Neural cell (in vitro differentiated cells): ENCODE results near the gene MAGI1. TPM values are rescaled to one million over a fixed set of nuclear protein-coding genes. Genes with fewer than 3 reads are reported as not detected.

ENCODE experiments used
- H2AFZ ChIP-seq: fragments of 200-600, 300-800 bp; sonication (generic), shearing (Covaris generic); 2 replicates; pipeline ENCODE4 v1.6.0; 2014; ENCODE audit warnings: low read depth, mild to moderate bottlenecking, antibody characterized with exemption, low read length, moderate library complexity
- H3F3A ChIP-seq: fragments of 200-600 bp; shearing (Covaris generic); 2 replicates; pipeline ENCODE4 v1.6.1; 2016; ENCODE audit warnings: mild to moderate bottlenecking, moderate library complexity, mixed read lengths, antibody characterized with exemption, low read length; ENCODE audit not compliant: insufficient read depth, poor library complexity, severe bottlenecking
- H3K27ac ChIP-seq: fragments of 200-600, 300-800 bp; sonication (generic), shearing (Covaris generic); 2 replicates; pipeline ENCODE4 v1.5.1; 2014; ENCODE audit warnings: mild to moderate bottlenecking, low read length, moderate library complexity
- H3K27me3 ChIP-seq: fragments of 300-800, 200-600 bp; sonication (generic), shearing (Covaris generic); 2 replicates; pipeline ENCODE4 v1.6.0; 2014; ENCODE audit warnings: mild to moderate bottlenecking, low read depth, low read length, moderate library complexity; ENCODE audit not compliant: insufficient read depth
- H3K36me3 ChIP-seq: fragments of 300-800, 200-600 bp; sonication (generic), shearing (Covaris generic); 2 replicates; pipeline ENCODE4 v1.5.1; 2014; ENCODE audit warnings: mild to moderate bottlenecking, antibody characterized with exemption, low read length, moderate library complexity; ENCODE audit not compliant: insufficient read depth
- H3K4me2 ChIP-seq: fragments of 300-800, 200-600 bp; sonication (generic), shearing (Covaris generic); 2 replicates; pipeline ENCODE4 v1.6.0; 2014; ENCODE audit warnings: mild to moderate bottlenecking, low read length
- H3K4me3 ChIP-seq: fragments of 300-800, 200-600 bp; sonication (generic), shearing (Covaris generic); 2 replicates; pipeline ENCODE4 v1.5.1; 2014; ENCODE audit warnings: mild to moderate bottlenecking, low read length, moderate library complexity
- H3K79me2 ChIP-seq: fragments of 200-600 bp; shearing (Covaris generic); replicated peaks from 2 replicates; pipeline ENCODE4 v1.6.0; 2014; ENCODE audit warnings: mild to moderate bottlenecking, low read length, moderate library complexity; ENCODE audit not compliant: insufficient read depth
- H3K9ac ChIP-seq: fragments of 300-800, 200-600 bp; sonication (generic), shearing (Covaris generic); 2 replicates; pipeline ENCODE4 v1.6.1; 2016; ENCODE audit warnings: mild to moderate bottlenecking, low read length, mixed read lengths
- H3K9me2 ChIP-seq: fragments of 200-600 bp; shearing (Covaris generic); 2 replicates; pipeline ENCODE4 v1.6.1; 2016; ENCODE audit warnings: mild to moderate bottlenecking, low read length, mixed read lengths; ENCODE audit not compliant: insufficient read depth
- H3K9me3 ChIP-seq: fragments of 200-600, 300-800 bp; sonication (generic), shearing (Covaris generic); 2 replicates; pipeline ENCODE4 v1.6.1; 2016; ENCODE audit warnings: mild to moderate bottlenecking, mixed run types, low read length, moderate library complexity, mixed read lengths
- H4K20me1 ChIP-seq: fragments of 200-600 bp; shearing (Covaris generic); 2 replicates; pipeline ENCODE4 v1.6.1; 2016; ENCODE audit warnings: mild to moderate bottlenecking, mixed run types; ENCODE audit not compliant: insufficient read depth
- EP300 ChIP-seq: fragments of 450-650 bp; conservative IDR thresholded peaks from 2 replicates; pipeline ENCODE4 v1.6.1; 2014; ENCODE audit warnings: antibody characterized with exemption, mild to moderate bottlenecking, moderate library complexity; ENCODE audit not compliant: poor library complexity, severe bottlenecking
- EZH2 ChIP-seq: fragments of 200-600, 300-800 bp; shearing (Covaris generic), sonication (generic); IDR thresholded peaks from 2 replicates; pipeline ENCODE4 v1.6.1; 2014; ENCODE audit warnings: antibody characterized with exemption, low read length, borderline replicate concordance, mild to moderate bottlenecking; ENCODE audit not compliant: insufficient read depth, poor library complexity, severe bottlenecking
- MXI1 ChIP-seq: fragments of 450-650 bp; conservative IDR thresholded peaks from 2 replicates; pipeline ENCODE4 v1.6.1; 2014; ENCODE audit warnings: antibody characterized with exemption, mild to moderate bottlenecking; ENCODE audit not compliant: poor library complexity, severe bottlenecking
- POLR2AphosphoS5 ChIP-seq: IDR thresholded peaks from 2 replicates; pipeline ENCODE4 v1.6.1; 2012
- RAD21 ChIP-seq: fragments of 450-650 bp; conservative IDR thresholded peaks from 2 replicates; pipeline ENCODE4 v1.6.1; 2014; ENCODE audit warnings: antibody characterized with exemption, mild to moderate bottlenecking, moderate library complexity
- REST ChIP-seq: IDR thresholded peaks from 2 replicates; pipeline ENCODE4 v1.6.1; 2012; ENCODE audit warnings: borderline replicate concordance
- SMC3 ChIP-seq: fragments of 450-650 bp; conservative IDR thresholded peaks from 2 replicates; pipeline ENCODE4 v1.6.1; 2014; ENCODE audit warnings: antibody characterized with exemption, mild to moderate bottlenecking, moderate library complexity; ENCODE audit not compliant: poor library complexity
- TAF1 ChIP-seq: IDR thresholded peaks from 2 replicates; pipeline ENCODE4 v1.6.1; 2012; ENCODE audit warnings: low read depth
- polyA plus RNA-seq: library from polyadenylated mRNA; depleted of rRNA; stranded (reverse); fragments of >200 nt; gene quantifications from 2 replicates; pipeline ENCODE4 v1.2.3, GENCODE V29; 2014
- TF ChIP-seq, protein P1 (sequence below): fragments of 450-650 bp; IDR thresholded peaks from 2 replicates; pipeline ENCODE4 v1.5.1; 2014; ENCODE audit warnings: antibody characterized with exemption, mild to moderate bottlenecking, moderate library complexity; ENCODE audit not compliant: poor library complexity, severe bottlenecking

The MAGI1 gene
- polyA plus RNA-seq, 1 donor from 2014 or later = 44.7 TPM

GRCh38 chr3:65438612-65439011 lies 600.1 kb downstream of the MAGI1 start:
- Histone ChIP-seq H3K9me3 (no peaks in the 10 kb centered on the region), H3K79me2 (no peaks in the 10 kb centered on the region), H4K20me1 (no peaks in the 10 kb centered on the region), H3K9me2 (no peaks in the 10 kb centered on the region), H3K36me3 (no peaks in the 10 kb centered on the region), H3K4me2 (no peak overlapping the region), H2AFZ (no peak overlapping the region), H3K27ac (no peak overlapping the region), H3F3A (no peaks in the 10 kb centered on the region), H3K27me3 (no peaks in the 10 kb centered on the region), H3K9ac (no peak overlapping the region), H3K4me3 (no peak overlapping the region)
- no peak for TF ChIP-seq EZH2
- TF ChIP-seq, protein P1, sequence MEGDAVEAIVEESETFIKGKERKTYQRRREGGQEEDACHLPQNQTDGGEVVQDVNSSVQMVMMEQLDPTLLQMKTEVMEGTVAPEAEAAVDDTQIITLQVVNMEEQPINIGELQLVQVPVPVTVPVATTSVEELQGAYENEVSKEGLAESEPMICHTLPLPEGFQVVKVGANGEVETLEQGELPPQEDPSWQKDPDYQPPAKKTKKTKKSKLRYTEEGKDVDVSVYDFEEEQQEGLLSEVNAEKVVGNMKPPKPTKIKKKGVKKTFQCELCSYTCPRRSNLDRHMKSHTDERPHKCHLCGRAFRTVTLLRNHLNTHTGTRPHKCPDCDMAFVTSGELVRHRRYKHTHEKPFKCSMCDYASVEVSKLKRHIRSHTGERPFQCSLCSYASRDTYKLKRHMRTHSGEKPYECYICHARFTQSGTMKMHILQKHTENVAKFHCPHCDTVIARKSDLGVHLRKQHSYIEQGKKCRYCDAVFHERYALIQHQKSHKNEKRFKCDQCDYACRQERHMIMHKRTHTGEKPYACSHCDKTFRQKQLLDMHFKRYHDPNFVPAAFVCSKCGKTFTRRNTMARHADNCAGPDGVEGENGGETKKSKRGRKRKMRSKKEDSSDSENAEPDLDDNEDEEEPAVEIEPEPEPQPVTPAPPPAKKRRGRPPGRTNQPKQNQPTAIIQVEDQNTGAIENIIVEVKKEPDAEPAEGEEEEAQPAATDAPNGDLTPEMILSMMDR = no peak
- no peak for TF ChIP-seq RAD21
- no peak for TF ChIP-seq MXI1
- TF ChIP-seq EP300 = no peak
- no peak for TF ChIP-seq SMC3
- no peak for TF ChIP-seq TAF1
- no peak for TF ChIP-seq POLR2AphosphoS5
- no peak for TF ChIP-seq REST

DNA sequence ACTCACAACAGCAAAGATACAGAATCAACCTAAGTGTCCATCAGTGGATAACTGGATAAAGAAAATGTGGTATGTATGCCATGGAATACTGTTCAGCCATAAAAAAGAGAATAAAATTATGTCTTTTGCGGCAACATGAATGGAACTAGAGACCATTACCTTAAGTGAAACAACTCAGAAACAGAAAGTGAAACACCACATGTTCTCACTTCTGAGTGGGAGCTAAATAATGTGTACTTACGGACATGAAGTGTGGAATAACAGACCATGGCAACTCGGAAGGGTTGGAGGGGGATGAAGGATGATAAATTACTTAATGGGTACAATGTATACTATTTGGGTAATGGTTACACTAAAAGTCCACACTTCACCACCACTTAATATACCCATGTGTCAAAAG lies 600.6 kb downstream of the MAGI1 start:
- Histone ChIP-seq H3K27me3 (no peaks in the 10 kb centered on the region), H3K9ac (no peak overlapping the region), H3K9me3 (no peaks in the 10 kb centered on the region), H3K9me2 (no peaks in the 10 kb centered on the region), H3K36me3 (no peaks in the 10 kb centered on the region), H4K20me1 (no peaks in the 10 kb centered on the region), H3K4me3 (no peak overlapping the region), H3K27ac (no peak overlapping the region), H2AFZ (no peak overlapping the region), H3K4me2 (no peak overlapping the region), H3K79me2 (no peaks in the 10 kb centered on the region), H3F3A (no peaks in the 10 kb centered on the region)
- TF ChIP-seq, protein P1 = no peak
- TF ChIP-seq SMC3 (no peak), REST (no peak), POLR2AphosphoS5 (no peak), EZH2 (no peak), RAD21 (no peak), EP300 (no peak), MXI1 (no peak), TAF1 (no peak)
